Muscle of leg (tissue), 11 donors: ENCODE measurements around the gene LIMCH1. TPM values are rescaled to one million over a fixed set of nuclear protein-coding genes. Genes with fewer than 3 reads are reported as not detected.

Experiments
- DNase-seq: peaks from one replicate; pipeline ENCODE4 v3.0.0; 2013
- H3K27ac ChIP-seq: one replicate; pipeline ENCODE4 v1.5.1; 2013; ENCODE audit warnings: mild to moderate bottlenecking, low read length, control low read depth
- H3K27me3 ChIP-seq: one replicate; pipeline ENCODE4 v1.6.1; 2013; ENCODE audit warnings: low read length; ENCODE audit not compliant: control insufficient read depth, insufficient read depth
- H3K36me3 ChIP-seq: one replicate; pipeline ENCODE4 v1.6.1; 2013; ENCODE audit warnings: low read length; ENCODE audit not compliant: control insufficient read depth, insufficient read depth
- H3K4me1 ChIP-seq: one replicate; pipeline ENCODE4 v1.6.1; 2013; ENCODE audit warnings: low read length; ENCODE audit not compliant: control insufficient read depth, insufficient read depth
- H3K4me3 ChIP-seq: one replicate; pipeline ENCODE4 v1.5.1; 2013; ENCODE audit warnings: low read length, control low read depth
- H3K9me3 ChIP-seq: replicated peaks from 2 replicates; pipeline ENCODE4 v1.6.1; 2013; ENCODE audit warnings: low read depth, low read length; ENCODE audit not compliant: control insufficient read depth
- WGBS: methylation state at CpG from one replicate; pipeline ENCODE4 v1.1.5; 2013; ENCODE audit warnings: missing lambda C conversion rate; ENCODE audit not compliant: insufficient coverage; 5-methylcytosine and 5-hydroxymethylcytosine counted together
- polyA plus RNA-seq, 8 donors: library from polyadenylated mRNA; unstranded; fragments of 120-200 nt; gene quantifications; one replicate each; pipeline versions ENCODE4 v1.2.1 to v1.2.3, GENCODE V29; 2013; ENCODE audit warnings: inconsistent platforms in 1 of 8, low replicate concordance in 1 of 8; ENCODE audit not compliant: insufficient read length in 8 of 8, insufficient read depth in 1 of 8
- total RNA-seq: library from RNA; stranded (reverse); fragments of 120-200 nt; gene quantifications from one replicate; pipeline ENCODE4 v1.2.4, GENCODE V29; 2013

Gene LIMCH1
- total and polyA plus RNA-seq, 9 donors, result 69.8 to 122 (median 98.0) TPM

DNA sequence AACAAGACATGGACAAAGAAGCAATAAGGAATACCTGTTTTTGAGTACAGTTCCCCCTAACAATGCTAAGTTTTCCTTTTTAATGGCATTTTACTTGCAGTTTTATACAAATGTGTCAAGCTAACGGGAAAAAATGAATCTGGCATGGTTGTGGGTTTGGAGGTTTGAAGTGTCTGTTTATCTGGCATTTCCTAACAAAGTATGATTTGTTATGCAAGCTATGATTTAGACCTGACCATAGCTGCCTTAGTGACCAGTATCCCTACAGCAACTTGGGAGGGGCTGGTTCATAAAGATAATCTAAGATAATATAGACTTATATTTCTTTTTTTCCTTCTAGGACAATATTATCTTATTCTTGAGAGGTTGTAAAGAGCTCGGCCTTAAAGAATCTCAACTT lies 60.6 kb downstream of the LIMCH1 start:
- WGBS, result no CpG with 5 or more reads among the region's 2 CpGs
- peaks cover 6% of the 10 kb centered on the region for H3K4me1 ChIP-seq

DNA sequence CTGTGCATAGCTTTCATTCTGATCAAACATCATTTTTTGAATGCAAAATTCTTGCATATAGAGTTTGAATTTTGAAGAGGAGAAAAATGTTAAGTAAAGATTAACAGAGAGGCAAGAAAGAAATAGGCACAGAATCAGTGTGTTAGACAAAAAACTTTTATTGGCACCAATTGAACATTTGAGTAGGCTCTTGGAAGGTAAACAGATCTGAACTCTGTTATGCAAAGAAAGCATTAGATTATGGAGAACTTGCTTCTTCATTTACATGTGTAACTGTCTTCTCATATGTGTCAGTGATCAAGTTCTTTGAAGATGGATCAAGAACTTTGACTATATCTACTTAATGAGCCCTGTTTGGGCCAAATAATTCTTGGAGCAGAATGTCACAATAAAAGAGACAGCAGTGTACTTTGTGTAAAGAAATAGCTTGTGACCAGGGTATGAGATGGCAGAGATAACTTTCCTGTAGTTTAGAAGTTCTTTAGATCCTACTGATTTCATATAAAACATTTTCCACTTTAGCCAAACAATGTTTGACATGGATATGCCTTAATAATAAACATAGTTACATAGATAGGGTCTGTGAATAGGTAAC lies 61.3 kb downstream of the LIMCH1 start:
- Histone ChIP-seq H3K27me3 (no peaks in the 10 kb centered on the region), H3K36me3 (no peaks in the 10 kb centered on the region), H3K4me3 (no peak overlapping the region), H3K27ac (no peak overlapping the region), H3K9me3 (no peaks in the 10 kb centered on the region), H3K4me1 (peaks cover 6% of the 10 kb centered on the region)
- DNase-seq, result no peak

More for the DNA sequence above, 60.6 kb downstream of the LIMCH1 start:
- DNase-seq, result no peak
- Histone ChIP-seq H3K36me3 (no peaks in the 10 kb centered on the region), H3K4me3 (no peak overlapping the region), H3K27ac (no peak overlapping the region), H3K27me3 (no peaks in the 10 kb centered on the region), H3K9me3 (no peaks in the 10 kb centered on the region)

GRCh38 chr4:41600243-41600912 lies 62.4 kb downstream of the LIMCH1 start:
- Histone ChIP-seq H3K4me1 (peaks cover 3% of the 10 kb centered on the region), H3K9me3 (no peaks in the 10 kb centered on the region), H3K36me3 (no peaks in the 10 kb centered on the region), H3K27ac (peak overlapping the region; percentile 47), H3K4me3 (no peak overlapping the region), H3K27me3 (no peaks in the 10 kb centered on the region)
- WGBS, result 100% methylated on average over 2 of the region's 6 CpGs
- DNase-seq, result peak; percentile 48

DNA sequence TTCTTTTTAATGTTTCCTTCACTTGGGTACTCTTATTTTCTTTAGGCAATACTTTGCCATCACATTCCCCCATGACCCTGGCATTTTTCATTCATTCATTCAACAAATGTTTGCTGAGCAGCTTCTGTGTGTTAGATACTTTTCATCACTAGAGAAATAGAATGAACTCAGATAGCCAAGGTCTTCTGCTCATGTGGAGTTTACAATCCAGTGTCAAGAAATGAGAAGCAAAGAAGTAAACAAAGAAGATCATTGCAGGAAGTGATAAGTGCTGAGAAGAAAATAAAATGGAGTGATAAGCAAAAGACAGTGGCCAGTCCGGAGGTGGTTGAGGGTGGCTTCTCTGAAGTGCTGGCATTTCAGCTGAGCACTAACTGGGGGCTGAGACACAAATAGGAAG lies 63.1 kb downstream of the LIMCH1 start:
- no peak for DNase-seq
- 100% methylated on average over 1 of the region's 1 CpG for WGBS
- Histone ChIP-seq H3K4me3 (no peak overlapping the region), H3K27me3 (no peaks in the 10 kb centered on the region), H3K36me3 (no peaks in the 10 kb centered on the region), H3K4me1 (peaks cover 3% of the 10 kb centered on the region), H3K9me3 (no peaks in the 10 kb centered on the region), H3K27ac (no peak overlapping the region)

DNA sequence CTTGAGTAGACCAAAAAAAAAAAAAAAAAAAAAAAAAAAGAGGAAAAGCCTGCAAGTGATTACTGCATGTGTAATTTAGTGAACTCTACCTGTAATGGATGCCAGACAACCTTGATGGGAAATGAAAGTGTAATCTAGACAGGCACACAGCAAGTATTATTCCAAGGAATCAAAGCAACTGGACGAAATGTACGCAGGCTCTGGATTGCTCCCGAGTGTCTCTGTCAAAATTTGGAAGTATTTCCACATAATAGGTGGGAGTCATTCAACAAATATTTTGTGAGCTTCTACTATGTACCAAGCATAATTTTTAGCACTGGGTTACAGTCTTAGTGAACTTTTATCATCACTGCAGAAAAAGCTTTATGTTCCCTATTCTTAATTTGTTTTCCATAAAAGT lies 64.2 kb downstream of the LIMCH1 start:
- no peaks in the 10 kb centered on the region for H3K36me3 ChIP-seq
- no peaks in the 10 kb centered on the region for H3K27me3 ChIP-seq
- no peaks in the 10 kb centered on the region for H3K9me3 ChIP-seq
- no CpG with 5 or more reads among the region's 3 CpGs for WGBS
- DNase-seq, result no peak
- no peak overlapping the region for H3K4me3 ChIP-seq
- no peak overlapping the region for H3K27ac ChIP-seq
- peaks cover 3% of the 10 kb centered on the region for H3K4me1 ChIP-seq

GRCh38 chr4:41602886-41603498 lies 65.0 kb downstream of the LIMCH1 start:
- no peak for DNase-seq
- no peaks in the 10 kb centered on the region for H3K9me3 ChIP-seq
- no peak overlapping the region for H3K27ac ChIP-seq
- WGBS, result no CpG with 5 or more reads among the region's 3 CpGs
- no peak overlapping the region for H3K4me3 ChIP-seq
- no peaks in the 10 kb centered on the region for H3K36me3 ChIP-seq
- H3K4me1 ChIP-seq, result peaks cover 3% of the 10 kb centered on the region
- H3K27me3 ChIP-seq, result no peaks in the 10 kb centered on the region

GRCh38 chr4:41609851-41610250 lies 71.9 kb downstream of the LIMCH1 start:
- H3K9me3 ChIP-seq, result no peaks in the 10 kb centered on the region
- no peak overlapping the region for H3K27ac ChIP-seq
- H3K27me3 ChIP-seq, result no peaks in the 10 kb centered on the region
- peaks cover 17% of the 10 kb centered on the region for H3K4me1 ChIP-seq
- DNase-seq, result no peak
- no peaks in the 10 kb centered on the region for H3K36me3 ChIP-seq
- 92% methylated on average over 2 of the region's 5 CpGs for WGBS
- H3K4me3 ChIP-seq, result no peak overlapping the region

DNA sequence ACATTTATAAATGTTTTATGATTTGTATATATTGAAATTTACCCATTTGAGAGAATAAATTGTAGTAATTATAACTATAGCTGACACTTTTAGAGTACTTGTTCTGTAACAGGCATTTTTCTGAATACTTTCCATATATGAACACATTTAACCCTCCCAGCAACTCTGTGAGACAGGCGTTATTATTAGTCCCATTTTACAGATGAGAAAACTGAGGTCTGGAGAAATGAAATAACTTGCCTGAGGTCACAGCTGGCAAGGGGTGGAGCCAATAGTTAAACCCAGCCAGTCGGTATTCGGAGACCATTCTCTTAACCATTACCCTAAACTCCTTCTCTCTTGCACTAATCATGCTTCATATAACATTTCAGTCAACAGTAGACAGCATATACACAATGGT lies 72.5 kb downstream of the LIMCH1 start:
- no peak overlapping the region for H3K27ac ChIP-seq
- no peak for DNase-seq
- no peaks in the 10 kb centered on the region for H3K9me3 ChIP-seq
- H3K4me3 ChIP-seq, result no peak overlapping the region
- peaks cover 17% of the 10 kb centered on the region for H3K4me1 ChIP-seq
- WGBS, result 100% methylated on average over 3 of the region's 3 CpGs
- H3K27me3 ChIP-seq, result no peaks in the 10 kb centered on the region
- H3K36me3 ChIP-seq, result no peaks in the 10 kb centered on the region

DNA sequence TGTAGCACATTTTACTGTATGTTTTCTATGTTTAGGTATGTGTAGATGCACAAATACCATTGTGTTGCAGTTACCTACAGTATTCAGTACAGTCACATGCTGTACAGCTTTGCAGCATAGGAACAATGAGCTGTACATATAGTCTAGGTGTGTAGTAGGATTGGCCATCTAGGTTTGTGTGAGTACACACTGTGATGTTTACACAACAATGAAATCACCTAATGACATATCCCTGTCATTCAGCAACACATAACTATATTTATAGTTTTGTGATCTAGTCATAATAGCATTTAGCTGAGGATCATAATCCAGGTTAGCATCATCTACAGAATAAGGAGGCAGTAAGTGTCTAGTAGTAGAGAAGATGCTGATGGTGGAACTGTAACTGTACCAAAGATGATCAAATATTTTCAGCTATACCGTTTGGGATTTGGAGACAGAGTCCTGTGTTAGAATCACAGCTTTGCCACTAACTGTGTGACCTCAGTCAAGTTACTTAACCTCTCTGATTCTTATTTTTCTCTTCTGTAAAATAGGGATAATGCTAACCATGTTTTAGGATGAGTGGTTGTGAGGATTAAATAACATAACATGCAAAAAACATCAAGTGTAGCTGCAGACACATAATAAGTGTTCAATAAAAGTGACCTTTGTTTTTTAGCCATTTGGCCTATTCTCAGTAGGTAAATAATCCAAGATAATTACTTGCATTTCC lies 73.3 kb downstream of the LIMCH1 start:
- no peak for DNase-seq
- no peaks in the 10 kb centered on the region for H3K27me3 ChIP-seq
- H3K4me3 ChIP-seq, result no peak overlapping the region
- WGBS, result no CpG with 5 or more reads among the region's 1 CpG
- no peaks in the 10 kb centered on the region for H3K9me3 ChIP-seq
- H3K36me3 ChIP-seq, result no peaks in the 10 kb centered on the region
- peaks cover 17% of the 10 kb centered on the region for H3K4me1 ChIP-seq
- H3K27ac ChIP-seq, result peak overlapping the region; percentile 87
